Spleen (tissue), 7 donors: ENCODE measurements around the gene SAV1.

Source experiments
- POLR2AphosphoS5 ChIP-seq, 3 donors: sonication (generic); formaldehyde crosslinking; IDR thresholded peaks; one replicate each; pipeline ENCODE4 v1.5.1; 2017; ENCODE audit warnings: antibody characterized with exemption in 3 of 3
- TF ChIP-seq, protein P1 (sequence below), 11 experiments: fragments of 200-600 bp in 7 of 11; fragments of 450-650 bp in 4 of 11; sonication (generic) in 4 of 11; IDR thresholded peaks in 8 of 11; conservative IDR thresholded peaks in 3 of 11; 1 replicate in 7 of 11; 2 replicates in 4 of 11; pipeline versions ENCODE4 v1.4.0 to v1.8.0; 2016 to 2021; ENCODE audit warnings: antibody characterized with exemption in 11 of 11, inconsistent platforms in 4 of 11, mild to moderate bottlenecking in 1 of 11
- donor health status: DM: no; HTN: no; CAD: no; lungs with moderate emphysema.
- donor health status: DM: no; HTN: no; CAD: no.
- donor health status: DM: no; HTN: no; CAD: no.

DNA sequence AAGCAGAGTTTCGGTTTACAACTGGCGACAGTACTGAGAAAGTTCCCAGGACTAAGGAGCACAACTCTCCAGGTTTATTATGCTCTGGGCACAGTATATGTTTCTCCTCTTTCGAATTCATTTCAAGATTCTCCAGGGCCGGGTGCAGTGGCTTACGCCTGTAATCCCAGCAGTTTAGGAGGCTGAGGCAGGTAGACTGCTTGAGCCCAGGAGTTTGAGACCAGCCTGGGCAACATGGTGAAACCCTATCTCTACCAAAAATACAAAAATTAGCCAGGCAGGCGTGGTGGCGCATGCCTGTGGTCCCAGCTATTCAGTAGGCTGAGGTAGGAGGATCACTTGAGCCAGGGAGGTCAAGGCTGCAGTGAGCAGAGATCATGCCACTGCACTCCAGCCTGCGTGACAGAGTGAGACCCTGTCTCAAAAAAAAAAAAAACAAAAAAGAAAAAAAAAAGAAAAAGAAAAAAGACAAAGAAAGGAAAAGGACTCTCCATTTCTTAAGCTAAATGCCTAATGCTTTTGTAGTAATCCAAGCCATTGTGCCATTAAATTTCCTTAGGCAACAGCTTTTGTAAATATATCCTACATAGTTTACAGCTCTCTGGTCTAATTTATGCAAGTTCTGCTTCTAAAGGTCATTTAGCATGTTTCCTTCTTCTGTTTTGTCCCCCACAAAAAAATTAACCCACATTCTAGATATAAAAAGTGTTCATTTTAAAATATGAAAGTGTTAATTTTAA is 73.4 kb downstream of the SAV1 start:
- TF ChIP-seq, protein P1, sequence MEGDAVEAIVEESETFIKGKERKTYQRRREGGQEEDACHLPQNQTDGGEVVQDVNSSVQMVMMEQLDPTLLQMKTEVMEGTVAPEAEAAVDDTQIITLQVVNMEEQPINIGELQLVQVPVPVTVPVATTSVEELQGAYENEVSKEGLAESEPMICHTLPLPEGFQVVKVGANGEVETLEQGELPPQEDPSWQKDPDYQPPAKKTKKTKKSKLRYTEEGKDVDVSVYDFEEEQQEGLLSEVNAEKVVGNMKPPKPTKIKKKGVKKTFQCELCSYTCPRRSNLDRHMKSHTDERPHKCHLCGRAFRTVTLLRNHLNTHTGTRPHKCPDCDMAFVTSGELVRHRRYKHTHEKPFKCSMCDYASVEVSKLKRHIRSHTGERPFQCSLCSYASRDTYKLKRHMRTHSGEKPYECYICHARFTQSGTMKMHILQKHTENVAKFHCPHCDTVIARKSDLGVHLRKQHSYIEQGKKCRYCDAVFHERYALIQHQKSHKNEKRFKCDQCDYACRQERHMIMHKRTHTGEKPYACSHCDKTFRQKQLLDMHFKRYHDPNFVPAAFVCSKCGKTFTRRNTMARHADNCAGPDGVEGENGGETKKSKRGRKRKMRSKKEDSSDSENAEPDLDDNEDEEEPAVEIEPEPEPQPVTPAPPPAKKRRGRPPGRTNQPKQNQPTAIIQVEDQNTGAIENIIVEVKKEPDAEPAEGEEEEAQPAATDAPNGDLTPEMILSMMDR (IDR thresholded peaks at IDR 0.05 in 8 of 11, conservative IDR thresholded peaks at IDR 0.05 in 3 of 11) = no peak
- no peak for TF ChIP-seq POLR2AphosphoS5 (IDR thresholded peaks at IDR 0.05)
